AG09309 (cell line): ENCODE data around the gene PYCR2.

Experiments
- DNase-seq: peaks from one replicate; pipeline ENCODE4 v3.0.0-alpha.2; 2010; ENCODE audit warnings: low read depth
- H3K4me3 ChIP-seq: 2 replicates; pipeline ENCODE4 v1.5.1; 2011; ENCODE audit warnings: mild to moderate bottlenecking, low read depth, low read length, moderate library complexity; ENCODE audit not compliant: control insufficient read depth
- CTCF ChIP-seq: IDR thresholded peaks from 2 replicates; pipeline ENCODE4 v1.5.1; 2011; ENCODE audit warnings: mild to moderate bottlenecking, low read depth, low read length, inconsistent platforms; ENCODE audit not compliant: insufficient read depth, control insufficient read depth; ENCODE audit errors: missing control alignments

Gene PYCR2

GRCh38 chr1:225962440-225962975 is 38.5 kb upstream of the PYCR2 start:
- peak; percentile 59 for TF ChIP-seq CTCF
- DNase-seq = no peak
- H3K4me3 ChIP-seq = no peak overlapping the region

- no peak for DNase-seq
Observed at GRCh38 chr1:225961659-225962439, 37.8 kb upstream of the PYCR2 start.

GRCh38 chr1:225958041-225958440 is 34.0 kb upstream of the PYCR2 start:
- no peak overlapping the region for H3K4me3 ChIP-seq
- DNase-seq = no peak
- no peak for TF ChIP-seq CTCF

More at GRCh38 chr1:225961659-225962439, 37.8 kb upstream of the PYCR2 start:
- TF ChIP-seq CTCF = no peak
- H3K4me3 ChIP-seq = no peak overlapping the region

- no peak overlapping the region for H3K4me3 ChIP-seq
- no peak for DNase-seq
- no peak for TF ChIP-seq CTCF
Observed at GRCh38 chr1:225954753-225955152, 30.7 kb upstream of the PYCR2 start.

- no peak overlapping the region for H3K4me3 ChIP-seq
- no peak for TF ChIP-seq CTCF
Observed at GRCh38 chr1:225953315-225953714, 29.3 kb upstream of the PYCR2 start.

GRCh38 chr1:225950905-225951497 is 27.0 kb upstream of the PYCR2 start:
- no peak overlapping the region for H3K4me3 ChIP-seq
- TF ChIP-seq CTCF = no peak
- DNase-seq = no peak

More at GRCh38 chr1:225953315-225953714, 29.3 kb upstream of the PYCR2 start:
- no peak for DNase-seq
